ENCODE results near the gene SRRD.

DNA sequence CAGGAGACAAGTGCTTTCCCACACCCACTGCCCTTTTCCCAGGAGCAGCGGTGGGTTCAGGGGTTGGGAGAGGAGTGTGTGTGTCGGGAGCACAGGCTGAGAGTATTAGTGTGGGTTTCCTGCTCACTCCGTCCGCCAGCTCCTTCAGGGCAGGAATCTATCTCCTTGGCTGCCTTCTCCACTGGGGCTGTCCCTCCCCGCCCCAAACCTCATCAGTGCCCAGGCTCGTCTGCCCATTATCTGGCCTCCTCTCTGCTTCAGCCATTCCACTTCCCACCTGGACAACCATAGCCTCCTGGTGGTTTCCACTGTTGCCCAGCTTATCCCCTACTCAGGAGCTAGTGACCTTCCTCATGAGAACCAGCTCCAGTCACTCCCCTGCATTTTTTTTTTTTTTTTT is 34.7 kb upstream of the SRRD start:
- TF ChIP-seq, protein P1, sequence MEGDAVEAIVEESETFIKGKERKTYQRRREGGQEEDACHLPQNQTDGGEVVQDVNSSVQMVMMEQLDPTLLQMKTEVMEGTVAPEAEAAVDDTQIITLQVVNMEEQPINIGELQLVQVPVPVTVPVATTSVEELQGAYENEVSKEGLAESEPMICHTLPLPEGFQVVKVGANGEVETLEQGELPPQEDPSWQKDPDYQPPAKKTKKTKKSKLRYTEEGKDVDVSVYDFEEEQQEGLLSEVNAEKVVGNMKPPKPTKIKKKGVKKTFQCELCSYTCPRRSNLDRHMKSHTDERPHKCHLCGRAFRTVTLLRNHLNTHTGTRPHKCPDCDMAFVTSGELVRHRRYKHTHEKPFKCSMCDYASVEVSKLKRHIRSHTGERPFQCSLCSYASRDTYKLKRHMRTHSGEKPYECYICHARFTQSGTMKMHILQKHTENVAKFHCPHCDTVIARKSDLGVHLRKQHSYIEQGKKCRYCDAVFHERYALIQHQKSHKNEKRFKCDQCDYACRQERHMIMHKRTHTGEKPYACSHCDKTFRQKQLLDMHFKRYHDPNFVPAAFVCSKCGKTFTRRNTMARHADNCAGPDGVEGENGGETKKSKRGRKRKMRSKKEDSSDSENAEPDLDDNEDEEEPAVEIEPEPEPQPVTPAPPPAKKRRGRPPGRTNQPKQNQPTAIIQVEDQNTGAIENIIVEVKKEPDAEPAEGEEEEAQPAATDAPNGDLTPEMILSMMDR (IDR thresholded peaks at IDR 0.05; ENCODE audit: insufficient read depth, low read depth, low read length), result no peak
- no peak for TF ChIP-seq EZH2 (IDR thresholded peaks at IDR 0.05; ENCODE audit: insufficient read depth, low read length)

All from astrocyte (in vitro differentiated cells and primary cell).